HEK293 (cell line): ENCODE results near the gene PMP22.
A peak's percentile ranks its signal among the peaks of the same experiment; 100 is the strongest.

ENCODE experiments used
- CTCF ChIA-PET: fragments of 350-600 bp; formaldehyde crosslinking; extraction: SDS; loops from one replicate; lab custom pipeline; 2021; ENCODE audit warnings: antibody characterized with exemption; lab: Yijun Ruan, JAX
- POLR2A ChIA-PET: fragments of 300-600 bp; formaldehyde crosslinking; extraction: SDS; loops from one replicate; lab custom pipeline; 2020; ENCODE audit warnings: antibody characterized with exemption, inconsistent platforms; lab: Yijun Ruan, JAX
- H3K27ac ChIP-seq: fragments of 200-500 bp; sonication (Bioruptor generic); 2 replicates; pipeline ENCODE4 v1.5.1; 2014; ENCODE audit warnings: low read depth, low read length, control low read depth, inconsistent platforms; ENCODE audit errors: extremely low read depth
- H3K36me3 ChIP-seq, 2 experiments: fragments of 200-500 bp in 1 of 2; sonication (Bioruptor generic) in 1 of 2; 1 replicate in 1 of 2; 2 replicates in 1 of 2; pipeline ENCODE4 v1.5.1; 2014 to 2017; ENCODE audit warnings: inconsistent platforms in 2 of 2, low read length in 2 of 2; ENCODE audit not compliant: control insufficient read depth in 2 of 2, insufficient read depth in 1 of 2
- H3K4me1 ChIP-seq: fragments of 200-500 bp; sonication (Bioruptor generic); 2 replicates; pipeline ENCODE4 v1.5.1; 2014; ENCODE audit warnings: mild to moderate bottlenecking, low read length, inconsistent platforms; ENCODE audit not compliant: control insufficient read depth, insufficient read depth
- H3K4me3 ChIP-seq: 2 replicates; pipeline ENCODE4 v1.5.1; 2011; ENCODE audit warnings: low read depth, mild to moderate bottlenecking, control low read depth, low read length, moderate library complexity
- H3K9me3 ChIP-seq: fragments of 200-500 bp; sonication (Bioruptor generic); 2 replicates; pipeline ENCODE4 v1.5.1; 2014; ENCODE audit warnings: low read depth, low read length, inconsistent platforms; ENCODE audit not compliant: control insufficient read depth, insufficient read depth
- IKZF3 ChIP-seq: fragments of 450-650 bp; IDR thresholded peaks from 2 replicates; pipeline ENCODE4 v1.5.0; 2018; ENCODE audit warnings: missing biosample characterization, mild to moderate bottlenecking, missing genetic modification characterization, moderate library complexity
- KLF1 ChIP-seq: fragments of 450-650 bp; formaldehyde crosslinking; IDR thresholded peaks from 2 replicates; pipeline ENCODE4 v1.5.1; 2016; ENCODE audit warnings: missing biosample characterization, missing genetic modification characterization
- MEIS1 ChIP-seq: sonication (generic); formaldehyde crosslinking; IDR thresholded peaks from 2 replicates; pipeline ENCODE4 v1.8.1; 2022; ENCODE audit warnings: missing genetic modification reagents, mild to moderate bottlenecking, borderline replicate concordance
- SCRT2 ChIP-seq: fragments of 450-650 bp; formaldehyde crosslinking; IDR thresholded peaks from 2 replicates; pipeline ENCODE4 v1.5.1; 2016; ENCODE audit warnings: missing biosample characterization, missing genetic modification characterization
- SP7 ChIP-seq: fragments of 450-650 bp; formaldehyde crosslinking; IDR thresholded peaks from 2 replicates; pipeline ENCODE4 v1.5.1; 2016; ENCODE audit warnings: missing biosample characterization, missing genetic modification characterization
- ZFP3 ChIP-seq: fragments of 450-650 bp; formaldehyde crosslinking; IDR thresholded peaks from 2 replicates; pipeline ENCODE4 v1.5.1; 2016; ENCODE audit warnings: low read depth, missing biosample characterization, missing genetic modification characterization
- ZNF19 ChIP-seq: fragments of 450-650 bp; formaldehyde crosslinking; IDR thresholded peaks from 2 replicates; pipeline ENCODE4; 2016; ENCODE audit warnings: missing biosample characterization, missing genetic modification characterization, low read depth
- ZNF48 ChIP-seq: fragments of 450-650 bp; formaldehyde crosslinking; IDR thresholded peaks from 2 replicates; pipeline ENCODE4 v1.5.1; 2016; ENCODE audit warnings: missing biosample characterization, missing genetic modification characterization
- ZNF658 ChIP-seq: fragments of 450-650 bp; formaldehyde crosslinking; IDR thresholded peaks from 2 replicates; pipeline ENCODE4; 2016; ENCODE audit warnings: missing biosample characterization, missing genetic modification characterization
- TF ChIP-seq, protein P1 (sequence below): fragments of 450-650 bp; formaldehyde crosslinking; IDR thresholded peaks from 2 replicates; pipeline ENCODE4 v1.5.1; 2016; ENCODE audit warnings: missing biosample characterization, missing genetic modification characterization
- TF ChIP-seq, protein P2 (sequence below): fragments of 450-650 bp; formaldehyde crosslinking; IDR thresholded peaks from 2 replicates; pipeline ENCODE4 v1.5.1; 2016; ENCODE audit warnings: missing biosample characterization, missing genetic modification characterization

PMP22 gene

DNA sequence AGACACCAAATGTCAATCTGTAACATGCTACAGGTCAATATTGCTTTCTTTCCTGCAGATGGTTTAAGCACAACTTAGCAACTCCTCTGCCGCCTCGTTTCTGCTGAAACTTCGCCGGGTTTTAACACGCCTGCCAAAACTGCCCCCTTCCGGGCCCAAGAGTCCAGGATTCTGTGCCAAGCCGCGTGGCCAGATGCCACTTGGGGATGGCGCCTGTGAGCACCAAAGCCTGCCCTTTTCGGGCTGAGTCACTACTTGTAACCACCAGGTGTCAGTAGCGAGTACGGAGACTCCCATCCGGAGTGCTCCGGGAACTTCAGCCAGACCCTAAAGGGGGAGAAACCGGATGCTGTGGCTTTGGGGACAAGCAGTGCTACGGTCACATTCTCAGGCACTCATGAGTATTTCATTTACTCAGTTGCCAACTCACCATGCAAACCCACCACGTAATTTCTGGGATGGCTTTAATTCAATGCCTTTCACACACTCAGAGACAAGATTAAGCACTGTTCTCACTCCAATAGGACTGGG lies 7.8 kb downstream of the PMP22 start (continued):
- 0 out of 2 replicates have a peak, but pooled peaks have one; percentile 57 for TF ChIP-seq IKZF3 (tag by site-specific recombination)
- TF ChIP-seq, protein P1, sequence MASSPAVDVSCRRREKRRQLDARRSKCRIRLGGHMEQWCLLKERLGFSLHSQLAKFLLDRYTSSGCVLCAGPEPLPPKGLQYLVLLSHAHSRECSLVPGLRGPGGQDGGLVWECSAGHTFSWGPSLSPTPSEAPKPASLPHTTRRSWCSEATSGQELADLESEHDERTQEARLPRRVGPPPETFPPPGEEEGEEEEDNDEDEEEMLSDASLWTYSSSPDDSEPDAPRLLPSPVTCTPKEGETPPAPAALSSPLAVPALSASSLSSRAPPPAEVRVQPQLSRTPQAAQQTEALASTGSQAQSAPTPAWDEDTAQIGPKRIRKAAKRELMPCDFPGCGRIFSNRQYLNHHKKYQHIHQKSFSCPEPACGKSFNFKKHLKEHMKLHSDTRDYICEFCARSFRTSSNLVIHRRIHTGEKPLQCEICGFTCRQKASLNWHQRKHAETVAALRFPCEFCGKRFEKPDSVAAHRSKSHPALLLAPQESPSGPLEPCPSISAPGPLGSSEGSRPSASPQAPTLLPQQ: 0 out of 2 replicates have a peak, but pooled peaks have one; percentile 25
- TF ChIP-seq ZNF658 (tag by site-specific recombination): no peak
- TF ChIP-seq, protein P2, sequence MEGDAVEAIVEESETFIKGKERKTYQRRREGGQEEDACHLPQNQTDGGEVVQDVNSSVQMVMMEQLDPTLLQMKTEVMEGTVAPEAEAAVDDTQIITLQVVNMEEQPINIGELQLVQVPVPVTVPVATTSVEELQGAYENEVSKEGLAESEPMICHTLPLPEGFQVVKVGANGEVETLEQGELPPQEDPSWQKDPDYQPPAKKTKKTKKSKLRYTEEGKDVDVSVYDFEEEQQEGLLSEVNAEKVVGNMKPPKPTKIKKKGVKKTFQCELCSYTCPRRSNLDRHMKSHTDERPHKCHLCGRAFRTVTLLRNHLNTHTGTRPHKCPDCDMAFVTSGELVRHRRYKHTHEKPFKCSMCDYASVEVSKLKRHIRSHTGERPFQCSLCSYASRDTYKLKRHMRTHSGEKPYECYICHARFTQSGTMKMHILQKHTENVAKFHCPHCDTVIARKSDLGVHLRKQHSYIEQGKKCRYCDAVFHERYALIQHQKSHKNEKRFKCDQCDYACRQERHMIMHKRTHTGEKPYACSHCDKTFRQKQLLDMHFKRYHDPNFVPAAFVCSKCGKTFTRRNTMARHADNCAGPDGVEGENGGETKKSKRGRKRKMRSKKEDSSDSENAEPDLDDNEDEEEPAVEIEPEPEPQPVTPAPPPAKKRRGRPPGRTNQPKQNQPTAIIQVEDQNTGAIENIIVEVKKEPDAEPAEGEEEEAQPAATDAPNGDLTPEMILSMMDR (tag by site-specific recombination): peak; percentile 96
- no peak for TF ChIP-seq KLF1 (tag by site-specific recombination)
- TF ChIP-seq ZNF19 (tag by site-specific recombination): no peak

DNA sequence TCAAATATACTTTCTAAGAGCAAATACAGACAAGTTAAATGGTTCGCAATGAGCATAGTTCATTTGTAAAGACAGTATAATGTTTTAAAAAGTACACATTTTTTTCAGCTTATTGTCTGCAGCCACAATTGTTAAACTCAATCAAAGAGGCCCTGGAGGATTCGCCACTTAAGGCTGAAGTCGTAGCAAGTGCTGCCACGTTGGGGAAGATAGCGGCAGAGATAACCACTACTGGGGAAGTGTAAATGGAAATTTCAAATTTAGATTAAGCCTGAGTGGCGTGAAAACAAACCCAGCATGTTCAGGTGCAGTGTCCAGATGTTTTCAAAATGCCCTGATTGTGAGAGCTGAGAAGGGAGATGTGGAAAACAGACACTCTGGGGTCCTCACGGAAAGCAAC lies 8.4 kb downstream of the PMP22 start:
- ChIA-PET POLR2A (no interaction called here), CTCF (interaction anchor here (0.6 to 4.5 kb wide), 16 partner anchors 9 to 1446 kb away, joined by 3 to 92 read pairs (median 3); no protein-coding TSS in a partner anchor)
- H3K4me1 ChIP-seq: peaks cover 4% of the 10 kb centered on the region
- TF ChIP-seq ZFP3 (tag by site-specific recombination): no peak
- no peaks in the 10 kb centered on the region for H3K9me3 ChIP-seq
- H3K4me3 ChIP-seq: no peak overlapping the region
- peaks cover 5 to 42% of the 10 kb centered on the region in 2 experiments; a peak in 2 of 3 replicates for H3K36me3 ChIP-seq
- no peak overlapping the region for H3K27ac ChIP-seq

DNA sequence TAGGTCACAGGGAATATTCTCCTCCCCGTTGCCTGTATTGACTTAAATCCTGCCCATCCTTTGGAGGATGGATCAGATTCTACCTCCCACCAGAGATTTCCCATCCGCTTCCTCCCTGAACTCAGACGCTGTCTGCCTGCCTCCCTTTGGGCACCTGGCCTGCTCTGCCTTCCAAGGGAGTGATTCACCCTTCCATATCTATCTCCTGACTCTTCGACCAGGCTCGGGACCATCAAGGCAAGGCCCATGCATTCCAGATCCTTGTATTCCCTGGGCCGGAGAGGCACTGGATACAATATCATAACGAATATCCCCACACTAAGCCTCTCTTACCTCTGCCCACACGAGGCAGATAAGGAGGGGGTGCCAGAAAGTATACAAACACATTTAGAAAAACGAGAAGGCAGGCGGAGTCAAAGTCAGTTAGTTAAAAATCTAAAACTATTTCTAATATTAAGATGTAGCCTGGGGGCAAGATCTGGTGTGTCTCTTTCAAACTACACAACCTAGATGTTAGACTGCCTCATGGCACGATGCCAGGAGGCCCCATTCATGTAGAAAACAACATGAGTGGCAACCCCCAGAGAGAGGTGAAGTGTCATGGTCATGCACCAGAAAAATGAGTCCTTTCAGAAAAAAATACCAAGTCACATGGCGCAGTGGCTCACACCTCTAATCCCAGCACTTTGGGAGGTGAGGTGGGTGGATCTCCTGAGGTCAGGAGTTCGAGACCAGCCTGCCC lies 9.2 kb downstream of the PMP22 start:
- TF ChIP-seq MEIS1: no peak
- no peak for TF ChIP-seq SP7 (tag by site-specific recombination)
- TF ChIP-seq SCRT2 (tag by site-specific recombination): no peak
- TF ChIP-seq, protein P2 (tag by site-specific recombination): no peak
- TF ChIP-seq ZNF48 (tag by site-specific recombination): no peak
- Histone ChIP-seq H3K4me3 (no peak overlapping the region), H3K36me3 (peaks cover 5 to 49% of the 10 kb centered on the region in 2 experiments; a peak in 2 of 3 replicates), H3K27ac (no peak overlapping the region), H3K4me1 (no peaks in the 10 kb centered on the region), H3K9me3 (no peaks in the 10 kb centered on the region)
- ChIA-PET POLR2A (no interaction called here), CTCF (interaction anchor here (0.7 to 4.5 kb wide), 6 partner anchors 8 to 247 kb away, joined by 3 to 92 read pairs (median 4); no protein-coding TSS in a partner anchor)
